Activated T-cell treated with anti-CD3 and anti-CD28 coated beads, Interleukin-2, amount 50 U/mL, for 24 hours (primary cell): ENCODE results near the gene DNAJC18.

ENCODE experiments used
- DNase-seq: peaks from one replicate; pipeline ENCODE4 v3.0.0-alpha.2; 2020
- H3K27ac Mint-ChIP-seq: 2 replicates; pipeline ENCODE4 v1.8.0; 2020; ENCODE audit warnings: mild to moderate bottlenecking, mixed read lengths
- H3K27me3 Mint-ChIP-seq: 2 replicates; pipeline ENCODE4 v1.8.0; 2020; ENCODE audit warnings: mixed read lengths
- H3K36me3 Mint-ChIP-seq: 2 replicates; pipeline ENCODE4 v1.8.0; 2020; ENCODE audit warnings: low read depth, mixed read lengths
- H3K4me1 Mint-ChIP-seq: 2 replicates; pipeline ENCODE4 v1.8.0; 2020; ENCODE audit warnings: low read depth, mixed read lengths
- H3K4me3 Mint-ChIP-seq: 2 replicates; pipeline ENCODE4 v1.8.0; 2020; ENCODE audit warnings: mild to moderate bottlenecking, moderate library complexity, mixed read lengths
- H3K9me3 Mint-ChIP-seq: 2 replicates; pipeline ENCODE4 v1.8.0; 2020; ENCODE audit warnings: mixed read lengths

Gene DNAJC18

DNA sequence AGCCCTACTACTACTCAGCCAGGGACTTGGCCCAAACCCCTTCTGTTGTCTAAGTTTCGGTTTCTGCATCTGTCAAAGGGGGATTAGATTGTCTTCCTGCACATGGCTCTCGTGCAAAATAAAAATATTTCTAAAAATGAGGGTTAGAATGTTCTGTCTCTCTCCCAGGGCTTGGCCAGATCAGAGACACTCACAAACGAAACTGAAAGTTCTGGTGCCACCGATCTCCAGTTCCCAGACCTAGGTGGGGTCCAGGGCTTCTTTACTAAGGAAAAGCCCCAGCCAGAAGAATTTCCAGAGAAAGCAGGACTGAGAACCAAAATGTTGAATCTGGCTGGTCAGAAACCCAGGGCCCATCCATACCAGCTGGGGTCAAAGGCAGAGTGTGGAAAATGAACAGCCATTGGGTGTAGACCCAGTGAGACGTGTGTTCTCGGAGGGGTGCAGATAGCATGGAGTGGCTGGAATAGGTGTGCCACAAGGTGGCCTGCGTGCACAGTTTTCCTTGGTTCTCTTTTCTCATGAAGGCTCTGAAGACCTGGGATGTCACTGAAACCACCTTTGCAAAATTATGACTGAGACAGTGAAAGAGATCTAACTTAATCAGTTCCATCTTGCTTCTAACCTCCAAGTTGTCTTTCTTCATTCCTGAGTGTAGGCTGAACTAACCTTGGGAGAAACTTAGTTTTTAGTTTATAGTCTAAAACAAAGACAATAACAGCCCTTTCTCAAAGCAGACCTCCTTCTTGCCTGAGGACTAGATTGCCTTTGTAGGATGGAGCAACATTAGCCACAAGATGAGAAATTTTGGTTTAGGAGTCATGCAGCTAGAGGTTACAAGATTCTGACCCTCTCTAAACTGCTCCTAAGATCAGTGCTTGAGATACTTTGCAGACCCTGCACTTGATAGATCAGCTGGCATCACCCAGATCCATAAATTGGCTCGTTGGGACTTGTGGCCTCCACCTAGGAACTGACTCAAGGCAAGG, 54.0 kb downstream of the DNAJC18 start:
- H3K27me3 Mint-ChIP-seq, result no peaks in the 10 kb centered on the region
- no peak for DNase-seq
- peak overlapping the region; percentile 49 for H3K4me3 Mint-ChIP-seq
- H3K4me1 Mint-ChIP-seq, result peaks cover 41% of the 10 kb centered on the region
- H3K9me3 Mint-ChIP-seq, result no peaks in the 10 kb centered on the region
- H3K36me3 Mint-ChIP-seq, result peaks cover 2% of the 10 kb centered on the region
- H3K27ac Mint-ChIP-seq, result peak overlapping the region; percentile 77

DNA sequence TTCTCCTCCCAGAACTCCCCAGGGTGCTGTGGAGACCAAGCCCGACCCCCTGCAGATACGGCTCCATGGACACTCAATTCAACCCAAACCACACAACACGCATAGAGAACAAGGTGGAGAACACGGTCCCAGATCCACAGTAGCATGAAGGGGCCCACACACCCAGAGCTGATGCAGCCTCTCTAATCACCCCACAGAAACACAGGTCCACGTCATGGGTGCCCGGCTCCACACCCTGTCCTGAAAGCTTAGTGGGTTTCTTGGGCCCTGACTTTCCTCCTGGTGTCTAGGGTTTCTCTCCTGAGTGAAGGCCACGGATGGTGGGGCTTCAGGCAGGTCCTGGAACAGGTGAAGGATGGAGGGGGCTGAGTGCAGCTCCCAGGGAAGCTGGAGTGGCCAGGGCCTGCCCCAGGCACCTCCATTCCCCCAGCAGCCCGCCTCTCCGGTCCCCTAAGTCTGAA, 54.7 kb downstream of the DNAJC18 start:
- H3K9me3 Mint-ChIP-seq, result no peaks in the 10 kb centered on the region
- no peaks in the 10 kb centered on the region for H3K27me3 Mint-ChIP-seq
- no peak overlapping the region for H3K4me3 Mint-ChIP-seq
- H3K27ac Mint-ChIP-seq, result peak overlapping the region; percentile 77
- peaks cover 2% of the 10 kb centered on the region for H3K36me3 Mint-ChIP-seq
- H3K4me1 Mint-ChIP-seq, result peaks cover 33% of the 10 kb centered on the region
- DNase-seq, result no peak

DNA sequence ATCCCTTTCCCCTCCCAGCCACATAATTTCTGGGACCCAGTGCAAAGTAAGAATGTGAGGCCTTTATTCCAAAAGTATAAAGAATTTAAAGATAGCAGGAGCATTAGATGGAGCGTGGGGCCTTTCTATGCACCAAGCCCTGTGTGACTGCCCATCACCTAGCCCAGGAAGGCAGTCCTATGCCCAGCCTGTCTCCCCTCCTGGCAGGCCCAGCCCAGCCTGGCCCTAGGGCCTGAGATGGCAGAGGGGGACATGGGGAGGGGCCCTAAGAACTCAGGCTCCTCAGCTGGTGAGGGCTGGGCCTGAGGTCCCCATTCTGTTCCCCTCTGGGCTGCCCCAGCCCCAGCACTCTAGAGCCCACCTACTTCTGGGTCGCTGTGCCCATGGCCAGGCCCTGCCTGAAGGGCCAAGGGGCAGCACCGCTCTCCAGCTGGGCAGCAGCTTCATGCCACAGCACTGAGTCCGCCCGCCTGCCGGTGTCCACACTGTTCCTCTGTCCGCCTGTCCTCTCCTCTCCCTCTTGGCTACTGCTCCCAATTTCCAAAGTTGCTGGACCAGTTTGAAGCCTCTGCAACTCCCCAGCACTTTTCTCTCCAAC, 55.2 kb downstream of the DNAJC18 start:
- no peaks in the 10 kb centered on the region for H3K36me3 Mint-ChIP-seq
- peaks cover 28% of the 10 kb centered on the region for H3K4me1 Mint-ChIP-seq
- no peak overlapping the region for H3K4me3 Mint-ChIP-seq
- no peak for DNase-seq
- no peaks in the 10 kb centered on the region for H3K9me3 Mint-ChIP-seq
- no peaks in the 10 kb centered on the region for H3K27me3 Mint-ChIP-seq
- peak overlapping the region; percentile 77 for H3K27ac Mint-ChIP-seq

GRCh38 chr5:139383275-139383992, 55.9 kb downstream of the DNAJC18 start, which contains the start of gene SLC23A1:
Gene SLC23A1, minus strand, starts transcription at chr5:139383297. Its CDS starts 44 bp downstream, at chr5:139383253.
- H3K4me1 Mint-ChIP-seq, result peaks cover 26% of the 10 kb centered on the region
- H3K27me3 Mint-ChIP-seq, result no peaks in the 10 kb centered on the region
- DNase-seq, result no peak
- no peak within 1 kb of the TSS for H3K4me3 Mint-ChIP-seq
- H3K9me3 Mint-ChIP-seq, result no peaks in the 10 kb centered on the region
- H3K27ac Mint-ChIP-seq, result no peak within 1 kb of the TSS
- H3K36me3 Mint-ChIP-seq, result no peaks in the 10 kb centered on the region

DNA sequence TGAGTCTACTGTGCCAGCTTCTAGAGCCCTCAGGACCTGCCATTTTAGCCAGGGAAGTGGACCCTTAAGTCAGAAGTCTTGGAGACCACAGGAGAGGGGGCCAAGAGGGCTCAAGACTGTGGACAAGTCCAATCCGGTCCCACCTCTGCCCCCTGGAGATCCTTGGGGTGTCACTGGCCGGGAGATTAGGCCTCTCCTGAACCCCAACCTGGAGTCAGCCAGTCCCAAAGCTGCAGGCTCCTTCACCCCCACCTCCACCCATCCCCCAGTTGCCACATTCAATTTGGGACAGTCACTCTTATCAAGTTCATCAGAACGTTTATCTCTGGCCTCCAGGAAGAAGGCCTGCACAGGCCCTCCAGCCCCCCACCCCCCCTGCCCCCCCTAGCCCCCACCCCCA, 56.5 kb downstream of the DNAJC18 start:
- no peaks in the 10 kb centered on the region for H3K27me3 Mint-ChIP-seq
- no peaks in the 10 kb centered on the region for H3K9me3 Mint-ChIP-seq
- no peak for DNase-seq
- no peak overlapping the region for H3K4me3 Mint-ChIP-seq
- H3K36me3 Mint-ChIP-seq, result no peaks in the 10 kb centered on the region
- peaks cover 26% of the 10 kb centered on the region for H3K4me1 Mint-ChIP-seq
- no peak overlapping the region for H3K27ac Mint-ChIP-seq

- Mint-ChIP-seq H3K27ac (no peak overlapping the region), H3K9me3 (no peaks in the 10 kb centered on the region), H3K27me3 (no peaks in the 10 kb centered on the region), H3K36me3 (no peaks in the 10 kb centered on the region), H3K4me3 (no peak overlapping the region), H3K4me1 (peaks cover 26% of the 10 kb centered on the region)
- no peak for DNase-seq
These were observed 57.2 kb downstream of the DNAJC18 start for GRCh38 chr5:139381837-139382761.

DNA sequence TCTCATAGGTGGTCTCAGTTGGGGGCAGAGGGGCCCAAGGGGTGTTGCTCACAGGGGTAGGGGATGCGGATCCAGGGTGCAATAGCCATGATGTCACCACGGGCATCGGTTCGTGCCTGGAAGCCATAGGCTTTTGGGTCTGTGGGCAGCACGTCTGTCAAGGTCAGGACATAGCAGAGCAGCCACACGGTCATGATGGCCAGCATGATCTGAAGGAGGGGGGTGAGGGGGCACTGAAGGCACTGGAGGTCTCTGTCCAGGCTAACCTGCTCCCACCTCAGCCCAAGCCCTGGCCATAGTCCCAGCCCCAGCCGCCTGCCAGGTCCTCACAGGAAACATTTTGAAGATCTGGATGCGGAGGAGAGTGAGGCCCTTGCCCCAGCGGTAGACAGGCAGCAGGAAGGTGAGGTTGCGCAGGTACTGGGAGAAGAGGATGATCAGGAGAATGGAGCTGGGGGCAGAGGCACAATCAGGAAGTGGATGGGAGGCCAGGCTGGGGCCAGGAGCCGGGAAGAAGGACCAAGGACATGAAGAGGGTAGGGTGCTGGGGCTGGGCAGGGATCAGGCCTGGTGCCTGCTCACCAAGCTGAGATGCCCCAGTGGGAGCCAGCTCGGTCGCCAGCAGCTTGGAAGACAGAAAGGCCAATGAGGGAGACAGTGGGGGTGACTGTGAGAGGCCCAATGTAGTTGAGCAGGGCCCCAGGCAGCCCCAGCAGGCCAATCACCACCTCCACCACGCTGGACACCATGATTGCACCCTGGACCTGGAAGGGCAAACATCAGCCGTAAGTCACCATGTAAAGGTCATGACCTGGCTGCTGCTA, 59.5 kb downstream of the DNAJC18 start:
- no peak overlapping the region for H3K27ac Mint-ChIP-seq
- no peaks in the 10 kb centered on the region for H3K9me3 Mint-ChIP-seq
- no peaks in the 10 kb centered on the region for H3K27me3 Mint-ChIP-seq
- DNase-seq, result no peak
- H3K4me3 Mint-ChIP-seq, result no peak overlapping the region
- H3K36me3 Mint-ChIP-seq, result peaks cover 2% of the 10 kb centered on the region
- peaks cover 7% of the 10 kb centered on the region for H3K4me1 Mint-ChIP-seq

- Mint-ChIP-seq H3K4me1 (no peaks in the 10 kb centered on the region), H3K4me3 (no peak overlapping the region), H3K27me3 (no peaks in the 10 kb centered on the region), H3K9me3 (no peaks in the 10 kb centered on the region), H3K27ac (no peak overlapping the region), H3K36me3 (peaks cover 3% of the 10 kb centered on the region)
- no peak for DNase-seq
These were observed 60.4 kb downstream of the DNAJC18 start for GRCh38 chr5:139378941-139379361.

DNA sequence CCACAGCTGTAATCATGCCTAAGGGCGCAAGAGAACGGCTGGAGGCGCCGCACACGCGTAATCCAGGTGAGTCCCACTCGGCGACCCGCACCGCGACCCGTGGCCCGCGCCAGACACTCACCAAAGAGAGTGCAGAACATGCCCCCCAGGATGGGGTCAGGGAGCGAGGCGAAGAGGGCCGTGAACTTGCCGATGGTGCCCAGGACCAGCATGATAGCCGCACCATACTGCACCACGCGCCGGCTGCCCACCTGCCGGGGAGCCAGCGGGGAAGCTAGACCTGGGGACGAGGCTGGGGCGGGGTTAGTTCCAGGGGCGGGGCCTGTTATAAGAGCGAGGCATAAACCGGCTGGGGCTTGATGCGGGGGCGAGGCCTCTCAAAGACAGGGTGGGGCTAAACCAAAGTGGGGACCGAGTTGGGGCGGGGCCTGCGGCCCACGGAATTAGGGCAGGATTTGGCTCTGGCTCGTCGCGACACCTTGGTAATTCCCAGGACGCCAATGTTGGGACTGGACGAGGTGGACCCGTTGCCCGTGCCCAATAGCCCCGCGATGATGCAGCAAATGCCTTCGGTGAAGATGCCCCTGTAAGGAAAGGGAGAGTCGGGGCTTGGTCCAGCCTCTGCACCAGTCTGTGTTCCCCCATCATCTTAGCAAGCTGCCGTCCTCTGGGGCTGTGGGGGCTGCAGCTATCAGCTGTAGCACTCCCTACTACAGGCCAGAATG, 61.1 kb downstream of the DNAJC18 start:
- Mint-ChIP-seq H3K27me3 (no peaks in the 10 kb centered on the region), H3K4me3 (no peak overlapping the region), H3K9me3 (no peaks in the 10 kb centered on the region), H3K36me3 (peaks cover 8% of the 10 kb centered on the region), H3K27ac (no peak overlapping the region), H3K4me1 (no peaks in the 10 kb centered on the region)
- DNase-seq, result peak; percentile 22

GRCh38 chr5:139377226-139377625, 62.1 kb downstream of the DNAJC18 start:
- Mint-ChIP-seq H3K9me3 (no peaks in the 10 kb centered on the region), H3K4me1 (peaks cover under 1% of the 10 kb centered on the region), H3K27me3 (no peaks in the 10 kb centered on the region), H3K4me3 (no peak overlapping the region), H3K27ac (no peak overlapping the region), H3K36me3 (peaks cover 13% of the 10 kb centered on the region)
- peak; percentile 16 for DNase-seq

DNA sequence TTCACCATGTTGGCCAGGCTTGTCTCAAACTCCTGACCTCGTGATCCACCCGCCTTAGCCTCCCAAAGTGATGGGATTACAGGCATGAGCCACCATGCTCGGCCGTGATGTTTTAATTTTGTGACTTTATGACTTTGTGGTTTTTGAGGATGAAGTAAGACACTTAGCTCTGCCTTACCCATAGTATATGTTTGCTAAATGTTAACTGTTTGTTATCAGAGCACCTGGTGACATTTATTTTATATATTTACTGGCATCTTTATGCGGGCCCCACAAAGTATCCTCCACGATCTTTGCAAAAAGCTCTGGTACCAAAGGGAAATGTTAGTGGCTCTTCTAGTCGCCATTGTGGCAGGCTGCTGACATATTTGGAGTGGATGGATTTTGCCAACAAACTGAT, 63.0 kb downstream of the DNAJC18 start:
- no peaks in the 10 kb centered on the region for H3K27me3 Mint-ChIP-seq
- DNase-seq, result no peak
- no peak overlapping the region for H3K27ac Mint-ChIP-seq
- no peaks in the 10 kb centered on the region for H3K9me3 Mint-ChIP-seq
- peaks cover 18% of the 10 kb centered on the region for H3K36me3 Mint-ChIP-seq
- no peak overlapping the region for H3K4me3 Mint-ChIP-seq
- H3K4me1 Mint-ChIP-seq, result peaks cover 9% of the 10 kb centered on the region

DNA sequence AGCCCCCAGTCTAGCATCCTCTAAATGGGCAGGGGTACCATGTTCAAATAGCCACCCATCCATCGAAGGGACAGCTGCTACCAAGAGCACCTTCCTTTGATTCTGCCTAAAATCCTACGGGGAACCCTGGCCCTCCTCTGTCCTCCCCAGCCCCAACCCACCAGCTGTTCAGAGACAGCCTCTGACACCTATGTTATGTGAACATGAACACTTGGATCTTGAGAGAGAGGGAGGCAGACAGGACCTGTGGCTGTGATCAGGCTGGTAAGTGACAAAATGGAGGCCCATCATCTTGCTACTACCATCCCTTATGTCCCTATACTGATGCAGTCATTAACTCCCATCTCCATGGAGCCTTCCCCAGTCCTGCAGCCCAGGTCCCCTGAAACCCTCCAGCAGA, 64.4 kb downstream of the DNAJC18 start:
- Mint-ChIP-seq H3K9me3 (no peaks in the 10 kb centered on the region), H3K4me1 (peaks cover 12% of the 10 kb centered on the region), H3K36me3 (peaks cover 24% of the 10 kb centered on the region), H3K27me3 (no peaks in the 10 kb centered on the region), H3K27ac (no peak overlapping the region), H3K4me3 (no peak overlapping the region)
- peak; percentile 12 for DNase-seq
